NCI-H446 (cell line): Measurements from ENCODE around the gene PPARG.
"Not testable (repeated sequence)": the region's sequence is repeated elsewhere in the genome, so short reads cannot be mapped to it uniquely, and the experiment has no call there.

Experiments
- DNase-seq, 2 experiments: peaks; one replicate each; lab custom pipeline; 2025; lab: John Stamatoyannopoulos, UW

Gene PPARG

DNA sequence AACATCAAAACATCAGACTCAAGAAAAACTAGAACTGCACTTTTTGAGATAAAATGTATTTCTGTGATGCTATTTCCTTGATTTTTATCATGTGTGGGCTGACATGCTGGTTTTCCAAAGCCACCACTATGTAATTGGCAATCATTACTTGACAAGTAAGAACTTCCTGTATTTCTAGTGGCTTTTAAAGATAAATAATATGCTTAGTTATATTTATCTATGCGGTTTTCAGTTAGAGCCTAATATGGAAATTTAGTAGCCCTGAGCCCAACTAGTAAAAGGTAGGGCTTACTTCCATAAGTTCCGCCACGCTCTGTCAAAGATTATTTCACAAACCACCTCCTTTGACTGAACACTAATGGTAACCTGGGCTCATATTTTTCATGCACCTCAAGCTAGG is 91.6 kb downstream of the PPARG start:
- DNase-seq, result no peak

DNA sequence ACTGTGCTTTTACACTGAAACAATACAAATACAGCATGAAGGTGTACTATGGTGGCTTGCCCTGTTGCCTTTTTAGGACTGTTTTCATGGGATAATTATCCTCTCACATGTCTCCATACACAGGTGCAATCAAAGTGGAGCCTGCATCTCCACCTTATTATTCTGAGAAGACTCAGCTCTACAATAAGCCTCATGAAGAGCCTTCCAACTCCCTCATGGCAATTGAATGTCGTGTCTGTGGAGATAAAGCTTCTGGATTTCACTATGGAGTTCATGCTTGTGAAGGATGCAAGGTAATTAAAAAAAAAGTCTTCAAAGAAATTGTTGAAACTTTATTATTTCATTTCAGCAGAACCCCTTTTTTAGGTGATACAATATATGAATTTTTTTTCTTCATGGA is 92.3 kb downstream of the PPARG start:
- no peak for DNase-seq

DNA sequence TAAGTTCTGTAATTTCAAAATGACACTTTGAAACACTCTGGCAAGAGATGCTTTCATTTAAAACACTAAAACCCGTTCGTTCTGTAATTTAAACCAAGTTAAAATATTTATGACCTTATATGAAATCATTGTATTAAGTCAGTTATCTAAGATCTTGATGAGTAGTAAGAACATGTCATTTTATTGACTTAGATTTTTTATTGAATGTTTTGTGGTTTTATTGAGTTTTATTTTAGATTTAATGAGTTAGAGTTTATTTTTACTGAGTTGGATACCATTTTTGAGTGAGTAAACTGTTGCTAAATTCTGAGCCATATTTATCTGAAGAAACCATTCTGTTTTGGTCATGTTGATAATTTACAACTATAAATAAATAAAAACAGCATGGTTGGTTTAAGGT is 94.3 kb downstream of the PPARG start:
- DNase-seq, result no peak

DNA sequence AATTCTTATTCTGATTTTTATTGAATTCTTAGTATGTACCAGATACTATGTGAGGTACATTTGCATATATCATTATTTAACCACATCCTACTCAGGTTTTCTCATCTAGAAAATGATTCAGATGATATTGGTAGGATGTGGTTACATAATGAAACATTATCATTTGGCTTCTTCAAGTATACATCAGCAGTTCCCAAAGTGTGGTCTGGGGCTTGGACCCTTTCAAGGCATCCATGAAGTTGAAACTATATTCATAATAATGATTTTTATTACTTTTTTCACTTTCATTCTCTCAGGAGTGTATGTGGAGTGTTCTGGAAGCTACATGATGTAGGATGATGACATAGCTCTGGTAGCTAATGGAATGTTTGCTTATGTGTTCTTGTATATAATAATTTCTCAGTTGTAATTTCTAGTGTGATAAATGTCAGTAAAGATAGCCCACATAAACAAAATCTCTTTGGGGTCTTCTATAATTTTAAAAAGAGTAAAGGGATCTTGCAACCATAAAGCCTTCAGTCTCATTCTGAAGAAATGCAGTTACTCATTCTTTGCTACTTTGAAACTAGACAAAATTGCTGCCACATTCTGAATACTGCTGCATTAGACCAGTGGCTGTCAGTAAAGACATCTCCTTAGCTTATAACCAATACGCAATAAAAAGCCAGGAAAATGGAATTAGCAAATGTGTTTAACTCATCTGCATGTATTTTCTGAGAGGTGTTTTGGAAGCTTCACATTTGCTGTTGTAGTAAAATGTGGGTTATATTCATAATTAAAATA is 95.8 kb downstream of the PPARG start:
- DNase-seq, result no peak

DNA sequence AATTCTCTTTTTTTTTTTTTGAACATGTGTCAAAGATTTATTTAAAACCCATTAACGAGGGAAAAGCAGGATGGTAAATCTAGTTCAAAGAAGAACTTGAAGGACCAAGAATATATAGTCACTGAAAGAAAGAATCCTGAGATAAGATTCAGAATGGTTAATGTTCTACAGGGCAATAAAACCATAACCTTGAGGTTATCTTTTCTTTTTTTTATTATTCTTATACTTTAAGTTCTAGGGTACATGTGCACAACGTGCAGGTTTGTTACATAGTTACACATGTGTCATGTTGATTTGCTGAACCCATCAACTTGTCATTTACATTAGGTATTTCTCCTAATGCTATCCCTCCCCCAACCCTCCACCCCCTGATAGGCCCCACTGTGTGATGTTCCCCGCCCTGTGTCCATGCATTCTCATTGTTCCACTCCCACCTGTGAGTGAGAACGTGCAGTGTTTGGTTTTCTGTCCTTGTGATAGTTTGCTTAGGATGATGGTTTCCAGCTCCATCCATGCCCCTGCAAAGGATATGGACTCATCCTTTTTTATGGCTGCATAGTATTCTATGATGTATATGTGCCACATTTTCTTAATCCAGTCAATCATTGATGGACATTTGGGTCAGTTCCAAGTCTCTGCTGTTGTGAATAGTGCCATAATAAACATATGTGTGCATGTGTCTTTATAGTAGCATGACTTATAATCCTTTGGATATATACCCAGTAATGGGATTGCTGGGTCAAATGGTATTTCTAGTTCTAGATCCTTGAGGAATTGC is 97.8 kb downstream of the PPARG start:
- DNase-seq, result not testable (repeated sequence)

DNA sequence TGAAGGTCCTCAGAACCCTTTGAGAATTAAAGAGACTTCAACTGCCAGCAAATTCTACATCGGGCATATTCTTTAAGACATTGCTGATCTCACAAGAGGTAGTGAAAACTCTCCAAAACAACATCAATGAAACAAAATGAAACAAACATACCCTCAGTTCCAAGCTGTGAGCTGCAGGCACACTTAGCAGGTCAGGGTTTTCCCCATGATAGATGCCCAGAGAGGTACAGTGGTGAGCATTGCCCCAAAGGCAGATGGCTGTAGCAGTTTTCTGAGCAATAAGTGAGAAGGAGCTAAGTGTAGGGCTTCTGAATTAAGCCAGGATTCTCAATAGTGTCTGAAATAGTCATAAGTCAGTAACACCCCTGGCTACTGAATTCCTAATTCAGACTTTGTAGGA is 99.3 kb downstream of the PPARG start:
- DNase-seq, result no peak

DNA sequence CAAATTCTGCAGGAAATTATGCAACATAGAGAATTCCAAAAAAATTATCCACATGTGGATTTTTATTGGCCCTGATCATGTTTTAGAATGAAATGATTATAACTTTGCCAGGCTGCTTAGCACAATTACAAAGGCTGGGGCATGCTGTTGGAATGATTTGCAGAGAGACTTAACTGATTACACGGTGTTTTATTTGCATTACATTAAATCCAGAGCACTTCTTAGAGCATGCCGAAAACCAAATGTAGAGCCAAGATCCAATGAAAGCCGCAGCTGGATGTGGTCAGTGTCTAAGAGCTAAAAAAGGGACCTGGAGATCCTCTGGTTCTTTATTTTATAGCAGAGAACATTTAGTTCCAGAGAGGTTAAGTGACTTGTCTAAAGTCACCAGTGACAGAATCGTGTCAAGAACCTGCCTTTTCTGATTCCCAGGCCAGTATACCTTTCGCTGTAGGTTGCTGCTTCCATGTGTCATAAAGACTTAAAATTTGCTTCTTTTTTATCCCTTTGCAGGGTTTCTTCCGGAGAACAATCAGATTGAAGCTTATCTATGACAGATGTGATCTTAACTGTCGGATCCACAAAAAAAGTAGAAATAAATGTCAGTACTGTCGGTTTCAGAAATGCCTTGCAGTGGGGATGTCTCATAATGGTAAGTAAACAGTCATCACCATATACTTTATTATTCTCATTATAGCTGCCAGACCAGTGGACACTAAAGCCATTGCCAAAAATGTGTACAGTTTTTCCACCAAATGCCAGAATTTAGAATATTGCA is 103.4 kb downstream of the PPARG start:
- no peak for DNase-seq

DNA sequence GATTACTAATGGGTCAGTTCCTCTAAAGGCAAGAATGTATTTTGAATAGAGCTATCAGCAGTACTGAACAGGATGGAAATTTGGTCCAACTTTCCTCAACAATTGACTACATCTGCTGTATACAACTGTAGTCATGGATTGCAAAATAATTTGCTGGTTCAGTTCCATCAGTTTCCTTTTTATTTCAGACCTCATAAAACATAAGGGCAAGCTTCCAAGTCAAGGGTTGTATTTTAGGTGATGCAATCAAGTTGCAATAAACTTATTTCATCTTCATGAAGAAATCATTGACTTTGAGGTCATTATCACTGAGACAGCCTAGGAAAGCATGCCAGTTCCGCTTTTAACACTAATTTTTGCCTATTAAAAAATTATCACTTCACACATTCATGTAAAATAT is 105.0 kb downstream of the PPARG start:
- DNase-seq, result no peak

DNA sequence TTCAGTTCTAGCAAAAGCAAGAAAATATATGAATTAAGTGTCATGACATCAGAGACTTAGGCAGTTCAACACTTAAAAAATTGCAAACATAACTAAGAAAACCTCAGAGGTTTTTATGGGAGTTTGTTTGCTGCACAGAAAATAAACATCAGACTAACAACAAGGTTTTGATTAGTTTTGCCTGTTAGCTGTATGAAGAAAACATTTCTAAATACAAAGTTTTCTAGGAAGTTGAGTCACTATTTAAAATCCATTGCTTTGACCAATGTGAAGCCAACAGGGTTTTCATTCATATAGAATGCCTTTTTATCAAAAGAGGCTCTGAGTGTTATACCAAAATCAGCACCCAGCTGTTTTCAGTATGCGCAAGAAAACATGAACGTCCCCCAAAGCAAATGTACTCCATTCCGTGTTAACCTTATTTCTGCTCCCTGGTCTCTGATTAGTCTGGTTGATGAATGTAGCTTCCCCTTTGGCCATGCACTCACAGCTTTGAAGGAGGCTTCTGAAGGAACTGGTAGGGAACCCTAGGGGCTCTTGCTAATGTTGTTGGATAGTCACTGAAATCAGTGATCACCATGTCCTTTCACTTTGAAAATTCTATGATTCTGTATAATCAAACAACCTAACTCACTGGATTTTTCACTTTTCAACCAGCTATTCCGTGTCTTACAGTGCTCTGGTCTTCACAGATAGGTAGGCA is 105.8 kb downstream of the PPARG start:
- no peak for DNase-seq

DNA sequence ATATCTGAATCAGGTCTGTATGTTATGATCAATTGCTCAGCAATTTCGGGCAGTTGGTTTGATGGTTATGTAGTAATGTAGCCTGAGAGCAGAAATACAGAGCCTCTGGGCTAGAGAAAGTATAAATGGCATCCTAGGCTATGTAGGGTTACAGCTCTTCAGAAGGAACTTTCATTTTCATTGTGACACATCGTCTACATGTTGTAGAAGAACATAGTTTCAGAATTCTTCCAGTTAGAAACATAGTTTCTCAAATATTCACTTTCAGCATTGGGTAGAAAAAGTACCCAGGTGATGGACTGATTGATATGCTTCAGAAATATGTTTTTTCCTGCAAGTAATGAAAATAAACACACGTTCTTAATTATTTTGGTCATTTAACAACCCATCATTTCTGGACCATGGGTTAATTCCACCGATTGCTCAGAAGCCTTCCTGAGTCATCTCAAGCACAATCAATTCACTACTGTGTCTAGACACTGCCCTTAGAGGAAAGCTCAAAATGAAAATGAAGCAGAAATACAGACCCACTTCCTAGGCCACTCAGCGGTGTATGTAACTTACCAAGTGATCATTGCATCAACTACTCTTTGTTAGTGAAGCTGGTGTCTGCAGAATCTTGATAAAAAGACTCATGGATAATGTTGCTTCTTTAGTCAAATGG is 106.6 kb downstream of the PPARG start:
- no peak for DNase-seq

DNA sequence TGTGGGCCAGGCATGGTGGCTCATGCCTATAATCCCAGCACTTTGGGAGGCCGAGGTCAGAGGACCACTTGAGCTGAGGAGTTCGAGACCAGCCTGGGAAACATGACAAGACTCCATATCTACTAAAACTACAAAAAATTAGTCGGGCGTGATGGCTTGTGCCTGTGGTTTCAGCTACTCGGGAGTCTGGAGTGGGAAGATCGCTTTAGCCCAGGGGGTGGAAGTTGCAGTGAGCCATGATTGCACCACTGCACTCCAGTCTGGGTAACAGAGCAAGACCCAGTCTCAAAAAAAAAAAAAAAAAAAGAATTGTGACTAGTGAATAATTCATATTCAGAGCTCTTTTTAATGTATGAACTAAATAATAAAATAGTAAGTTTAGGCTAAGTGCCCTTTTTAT is 107.6 kb downstream of the PPARG start:
- no peak for DNase-seq

DNA sequence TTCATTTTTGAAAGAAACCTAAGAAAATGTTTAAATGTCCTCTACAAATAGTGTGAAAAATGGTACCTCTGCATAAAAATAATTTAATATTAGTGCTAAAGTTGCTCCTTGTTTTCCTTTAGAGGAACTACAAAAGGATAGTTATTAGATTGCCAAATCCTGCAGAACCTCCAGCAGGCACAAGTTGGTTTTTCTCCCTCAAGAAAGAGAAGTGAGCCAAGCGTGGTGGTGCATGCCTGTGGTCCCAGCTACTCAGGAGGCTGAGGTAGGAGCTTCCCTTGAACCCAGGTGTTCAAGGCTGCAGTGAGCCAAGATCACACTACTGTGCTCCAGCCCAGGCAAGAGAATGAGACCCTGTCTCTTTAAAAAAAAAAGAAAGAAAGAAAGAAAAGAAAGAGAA is 110.4 kb downstream of the PPARG start:
- DNase-seq, result no peak

DNA sequence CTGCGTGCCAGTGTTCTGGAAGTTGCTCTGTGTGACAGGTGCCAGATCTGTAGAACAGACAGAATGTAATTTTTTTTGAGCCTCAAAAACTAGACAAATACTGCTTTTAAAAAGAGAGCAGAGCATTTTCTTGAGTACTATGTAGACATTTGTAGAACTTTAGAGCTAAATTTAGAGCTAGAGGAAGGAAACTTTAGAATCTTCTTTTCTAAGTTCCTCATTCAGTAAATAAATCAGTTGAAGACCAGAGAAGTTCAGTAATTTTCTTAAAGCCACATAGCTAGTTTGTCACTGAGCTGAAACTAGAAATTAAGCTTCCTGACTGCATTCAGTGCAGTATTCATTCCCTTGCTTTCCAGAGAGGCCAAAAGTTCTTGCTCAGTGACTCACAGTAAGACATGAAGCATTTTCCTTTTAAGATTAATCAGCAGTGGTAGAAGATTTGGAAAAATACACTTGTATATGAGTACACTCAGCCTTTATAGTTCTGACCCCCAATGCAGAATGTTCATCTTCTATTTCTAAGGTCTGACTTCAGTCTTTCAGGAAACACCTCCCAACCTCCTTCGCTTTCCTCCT is 111.8 kb downstream of the PPARG start:
- no peak for DNase-seq

DNA sequence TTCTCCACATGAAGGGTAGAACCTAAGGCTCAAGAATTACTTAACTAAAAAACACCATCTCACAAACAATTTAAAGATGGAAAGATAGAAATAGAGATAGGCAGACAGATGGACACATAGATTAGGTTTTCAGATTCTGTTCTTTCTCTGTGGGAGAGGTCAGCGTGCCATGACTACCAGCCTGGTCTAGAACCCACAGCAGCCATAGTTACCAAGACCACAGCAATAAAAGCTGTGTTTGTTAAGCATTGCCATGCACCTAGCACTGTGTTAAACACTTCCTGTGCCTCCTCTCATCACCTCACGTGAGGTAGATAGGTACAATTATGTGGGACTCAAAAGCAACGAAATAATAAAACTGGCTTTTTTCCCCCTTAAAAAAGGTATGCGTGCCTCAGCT is 112.3 kb downstream of the PPARG start:
- DNase-seq, result no peak

DNA sequence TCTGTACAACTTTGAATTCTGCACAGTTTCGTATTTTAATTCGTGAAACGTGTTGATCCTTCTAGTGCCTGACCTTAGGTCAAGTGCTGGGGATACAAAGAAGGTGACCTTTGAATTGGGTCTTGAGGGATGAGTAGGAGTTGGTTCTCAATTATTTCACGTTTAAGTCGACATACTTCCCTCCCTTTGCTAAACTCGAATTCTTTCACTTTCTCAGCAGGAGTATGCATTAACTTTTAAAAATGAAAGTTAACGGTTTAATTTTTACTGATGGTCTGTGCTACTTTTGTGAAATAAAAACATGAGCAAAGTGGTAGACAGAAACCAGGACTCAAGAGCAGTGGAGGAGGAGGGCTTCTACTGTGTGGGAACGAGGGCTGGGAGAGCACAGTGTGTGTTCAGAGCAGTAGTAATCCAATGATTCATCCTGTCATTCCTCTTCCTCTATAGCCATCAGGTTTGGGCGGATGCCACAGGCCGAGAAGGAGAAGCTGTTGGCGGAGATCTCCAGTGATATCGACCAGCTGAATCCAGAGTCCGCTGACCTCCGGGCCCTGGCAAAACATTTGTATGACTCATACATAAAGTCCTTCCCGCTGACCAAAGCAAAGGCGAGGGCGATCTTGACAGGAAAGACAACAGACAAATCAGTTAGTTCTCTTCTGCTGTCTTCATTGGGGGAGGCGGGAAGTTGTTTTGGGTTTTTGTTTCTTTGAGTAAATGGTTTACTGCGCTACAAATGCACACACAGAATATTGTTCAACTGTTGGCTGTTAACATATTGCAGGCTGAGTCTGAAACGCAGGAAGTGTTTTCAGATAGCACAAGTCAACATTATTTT is 116.8 kb downstream of the PPARG start:
- no peak for DNase-seq

DNA sequence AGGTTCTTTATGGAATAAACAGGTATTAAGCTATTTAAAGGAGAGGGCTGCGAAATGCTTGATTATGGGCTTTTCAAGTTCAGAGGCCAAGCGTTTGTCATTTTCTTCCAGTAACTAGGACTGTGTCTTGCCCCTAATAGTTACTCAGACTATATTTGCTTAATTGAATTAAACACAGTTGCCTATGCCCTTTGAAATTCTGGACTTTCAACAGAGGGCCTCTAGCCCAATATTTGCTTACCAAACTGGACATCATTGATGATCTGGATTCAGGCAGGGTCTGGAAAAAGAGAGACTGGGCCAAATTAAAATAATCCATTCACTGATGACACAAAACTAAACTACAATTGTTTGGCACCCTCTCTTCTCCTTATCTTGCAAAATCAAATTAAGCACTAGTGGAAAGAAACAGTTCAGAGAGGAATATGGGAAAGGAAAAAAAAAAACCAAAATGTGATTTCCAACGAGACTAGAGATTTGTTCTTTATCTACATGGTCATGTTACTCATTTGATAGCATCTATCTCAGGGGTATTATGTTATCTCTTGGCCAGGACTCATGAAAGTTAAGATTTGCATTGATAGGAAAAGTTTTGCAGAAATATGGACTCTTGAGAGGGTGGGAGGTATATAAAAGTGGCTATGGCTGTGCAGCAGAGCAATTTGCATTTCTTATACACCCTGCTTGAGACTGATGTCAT is 120.3 kb downstream of the PPARG start:
- DNase-seq, result no peak

DNA sequence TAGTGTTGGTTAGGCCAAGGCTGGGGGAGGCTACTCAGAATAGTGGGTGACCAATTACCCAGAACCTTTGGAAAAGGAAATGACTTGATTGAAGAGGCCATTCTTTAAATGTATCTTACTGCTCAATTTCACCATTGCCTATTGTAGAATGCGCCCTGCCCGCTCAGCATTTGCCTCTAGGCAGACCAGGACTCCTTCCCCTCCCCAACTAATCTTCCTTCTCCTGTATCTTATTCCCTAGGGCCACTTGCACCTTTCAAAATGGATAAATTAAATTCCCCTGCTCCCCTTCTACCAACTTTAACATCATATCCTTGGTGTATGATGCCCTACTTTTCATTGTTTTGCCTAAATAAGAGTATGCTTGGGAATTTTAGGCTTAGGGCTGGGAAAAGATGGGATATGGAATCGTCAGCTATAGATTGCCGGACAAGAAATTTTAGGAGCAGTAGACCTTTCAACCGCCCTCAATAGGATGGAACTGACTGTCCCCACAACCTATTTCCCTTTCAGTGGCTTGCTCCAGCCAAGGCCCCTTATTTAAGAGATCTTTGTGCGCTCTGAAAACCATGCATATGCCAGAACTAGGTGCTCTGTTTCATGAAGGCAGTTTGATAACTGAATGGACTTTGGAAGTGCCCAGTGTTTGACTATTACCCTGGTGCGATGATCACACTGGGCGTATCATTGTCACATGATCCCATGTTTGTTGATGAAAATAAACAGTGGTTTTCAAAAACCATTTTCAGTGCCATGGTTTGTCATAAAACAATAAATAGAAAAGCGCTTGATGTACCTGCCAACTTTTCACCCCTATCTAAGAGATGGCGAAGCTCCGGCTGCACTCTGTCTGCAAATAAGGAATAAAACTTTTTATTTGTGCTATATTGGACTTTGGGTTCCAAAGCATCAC is 121.1 kb downstream of the PPARG start:
- no peak for DNase-seq

DNA sequence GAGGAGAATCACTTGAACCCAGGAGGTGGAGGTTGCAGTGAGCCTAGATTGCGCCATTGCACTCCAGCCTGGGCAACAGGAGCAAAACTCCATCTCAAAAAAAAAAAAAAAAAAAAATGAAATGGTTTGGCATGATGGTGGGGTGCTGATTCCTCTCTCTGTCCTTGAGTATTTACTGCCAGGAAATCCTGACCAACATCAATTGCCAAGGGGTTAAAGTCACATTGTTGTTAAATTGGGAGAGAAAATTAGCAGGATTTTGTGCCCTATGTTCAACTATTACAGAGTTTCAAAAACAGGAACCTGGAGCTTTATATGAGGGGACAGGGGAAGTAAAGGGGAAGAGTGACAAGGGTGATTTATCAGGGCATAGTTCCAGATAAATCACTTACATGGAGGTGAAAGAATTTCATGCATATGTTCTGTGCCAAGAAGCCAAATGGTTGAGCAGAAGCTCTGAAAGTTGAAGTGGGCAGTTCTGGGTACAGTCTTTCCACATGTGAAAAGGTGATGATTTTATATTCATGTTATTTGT is 124.9 kb downstream of the PPARG start:
- no peak for DNase-seq
